ENCODE data around the gene DBI.

GRCh38 chr2:119402645-119403560 lies 36.1 kb downstream of the DBI start:
- TF ChIP-seq REST (IDR thresholded peaks at IDR 0.05; ENCODE audit: low read depth) = no peak
- no peak for TF ChIP-seq POLR2A (IDR thresholded peaks at IDR 0.05; ENCODE audit: borderline replicate concordance, extremely low read depth, insufficient read depth, insufficient read length)
- no peak for TF ChIP-seq ZNF274 (IDR thresholded peaks at IDR 0.05; ENCODE audit: low read depth, low read length)
- no peak for TF ChIP-seq SP1 (IDR thresholded peaks at IDR 0.05; ENCODE audit: low read depth)
- TF ChIP-seq CTCF (IDR thresholded peaks at IDR 0.05 in 2 of 3, conservative IDR thresholded peaks at IDR 0.05 in 1 of 3; ENCODE audit: borderline replicate concordance in 1 of 3, insufficient read depth in 1 of 3, low read depth in 2 of 3, low read length in 2 of 3) = no peak
- TF ChIP-seq ZBTB33 (IDR thresholded peaks at IDR 0.05; ENCODE audit: extremely low read depth, insufficient replicate concordance, low read length) = no peak
- no peak for TF ChIP-seq MAX (IDR thresholded peaks at IDR 0.05)
- TF ChIP-seq POLR2AphosphoS5 (IDR thresholded peaks at IDR 0.05; ENCODE audit: low read depth, low read length) = no peak
- no peak for TF ChIP-seq ELF1 (IDR thresholded peaks at IDR 0.05; ENCODE audit: borderline replicate concordance, low read depth)
- no peak for TF ChIP-seq RAD21 (IDR thresholded peaks at IDR 0.05; ENCODE audit: low read depth)
- no peak for TF ChIP-seq FOSL1 (IDR thresholded peaks at IDR 0.05; ENCODE audit: low read depth)
- no peak for TF ChIP-seq SIN3A (IDR thresholded peaks at IDR 0.05; ENCODE audit: low read depth)
- TF ChIP-seq EZH2 (IDR thresholded peaks at IDR 0.05) = no peak
- TF ChIP-seq ZFX (IDR thresholded peaks at IDR 0.05) = no peak

Measured in HCT116 (cell line).